Mammary epithelial cell (primary cell): Measurements from ENCODE around the gene FEM1B.

Experiments
- CTCF ChIP-seq, 2 donors: IDR thresholded peaks in 1 of 2; conservative IDR thresholded peaks in 1 of 2; 2 replicates each; pipeline ENCODE4 v1.5.1; 2011 to 2012; ENCODE audit warnings: inconsistent platforms in 2 of 2, low read length in 2 of 2, mild to moderate bottlenecking in 2 of 2, control low read depth in 1 of 2, low read depth in 1 of 2; ENCODE audit not compliant: insufficient read depth in 1 of 2; ENCODE audit errors: extremely low read depth in 1 of 2
- EZH2 ChIP-seq: IDR thresholded peaks from 2 replicates; pipeline ENCODE4 v1.6.1; 2012; ENCODE audit warnings: low read length, inconsistent platforms, borderline replicate concordance

DNA sequence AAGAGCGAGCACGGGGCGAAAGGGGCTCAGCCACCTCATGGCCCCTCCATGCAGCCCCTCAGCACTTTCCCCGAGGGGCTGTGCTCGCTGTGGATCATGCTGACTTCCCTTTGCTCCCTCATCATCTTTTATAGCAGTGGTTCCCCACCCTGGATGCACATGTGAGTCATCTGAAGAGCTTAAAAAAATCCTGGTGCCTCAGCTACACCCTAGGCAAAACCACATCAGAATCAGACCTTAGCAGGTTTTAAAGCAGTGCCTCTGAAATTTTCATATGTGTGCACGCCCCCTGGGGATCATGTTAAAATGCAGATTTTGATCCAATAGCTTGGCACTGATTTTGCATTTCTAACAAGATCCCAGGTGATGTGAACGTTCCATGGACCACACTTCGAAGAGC, 50.9 kb downstream of the FEM1B start:
- TF ChIP-seq CTCF (conservative IDR thresholded peaks at IDR 0.05 in 1 of 2, IDR thresholded peaks at IDR 0.05 in 1 of 2; ENCODE audit: extremely low read depth in 1 of 2, insufficient read depth in 1 of 2, low read depth in 1 of 2, low read length in 2 of 2): no peak
- TF ChIP-seq EZH2: no peak
